ENCODE data around the gene NHERF2. TPM values are rescaled to one million over a fixed set of nuclear protein-coding genes. Genes with fewer than 3 reads are reported as not detected.
A peak's percentile ranks its signal among the peaks of the same experiment; 100 is the strongest.

NHERF2 gene
- total and polyA plus RNA-seq, 9 of the 15 experiments (the other 6 are each of a cell fraction or from before 2014, with no cell fraction given) = 0.15 to 42.0 (median 12.5) TPM

GRCh38 chr16:1991588-1991947 is 35.1 kb upstream of the NHERF2 start (continued):
- TF ChIP-seq GTF2A2 (tag; IDR thresholded peaks at IDR 0.05) = no peak
- TF ChIP-seq SLC30A9 (CRISPR knock-in tag; IDR thresholded peaks at IDR 0.05) = no peak
- peak; percentile 72; the same call in 1 of the 2 replicates for TF ChIP-seq MTA3 (IDR thresholded peaks at IDR 0.05; ENCODE audit: borderline replicate concordance)
- TF ChIP-seq TFAP4 (CRISPR knock-in tag; IDR thresholded peaks at IDR 0.05; ENCODE audit: borderline replicate concordance) = 0 out of 2 replicates have a peak, but pooled peaks have one; percentile 57
- TF ChIP-seq ESRRA (IDR thresholded peaks at IDR 0.05; ENCODE audit: borderline replicate concordance, low read depth) = no peak; the same call in 1 of the 2 replicates
- no peak for TF ChIP-seq VEZF1 (CRISPR knock-in tag; IDR thresholded peaks at IDR 0.05)
- TF ChIP-seq ID3 (CRISPR knock-in tag; IDR thresholded peaks at IDR 0.05) = no peak
- TF ChIP-seq ID3 (tag; IDR thresholded peaks at IDR 0.05) = peak; percentile 86
- TF ChIP-seq ZNF444 (CRISPR knock-in tag; IDR thresholded peaks at IDR 0.05) = no peak
- TF ChIP-seq MYBL2 (IDR thresholded peaks at IDR 0.05; ENCODE audit: low read depth) = no peak
- no peak for TF ChIP-seq MYBL2 (CRISPR knock-in tag; IDR thresholded peaks at IDR 0.05; ENCODE audit: borderline replicate concordance)
- TF ChIP-seq RCOR1 (IDR thresholded peaks at IDR 0.05; ENCODE audit: borderline replicate concordance in 1 of 2, low read depth in 2 of 2, low read length in 2 of 2) = 0 out of 4 replicates have a peak, but pooled peaks of 1 of the 2 experiments have one; percentile 3
- no peak for TF ChIP-seq FOXJ3 (CRISPR knock-in tag; IDR thresholded peaks at IDR 0.05)
- TF ChIP-seq NFYB (IDR thresholded peaks at IDR 0.05; ENCODE audit: extremely low read depth, insufficient read length) = no peak
- peak; percentile 78 for TF ChIP-seq RBM25 (IDR thresholded peaks at IDR 0.05; ENCODE audit: low read depth, low read length, severe bottlenecking)
- 0 out of 2 replicates have a peak, but pooled peaks have one; percentile 4 for TF ChIP-seq ETV1 (tag; conservative IDR thresholded peaks at IDR 0.05; ENCODE audit: low read depth)
- no peak for TF ChIP-seq TFE3 (CRISPR knock-in tag; IDR thresholded peaks at IDR 0.05)

Data from K562 (cell line).